HG03060 (cell line): ENCODE measurements around the gene GOLGA6L1.
"Not testable (repeated sequence)": the region's sequence is repeated elsewhere in the genome, so short reads cannot be mapped to it uniquely, and the experiment has no call there.

Experiments used
- ATAC-seq: cut with Tn5 transposase; IDR thresholded peaks from one replicate; pipeline ENCODE4 v1.9.1; 2021; ENCODE audit warnings: low read depth, moderate number of reproducible peaks; ENCODE audit not compliant: unreplicated experiment

The GOLGA6L1 gene, protein sequence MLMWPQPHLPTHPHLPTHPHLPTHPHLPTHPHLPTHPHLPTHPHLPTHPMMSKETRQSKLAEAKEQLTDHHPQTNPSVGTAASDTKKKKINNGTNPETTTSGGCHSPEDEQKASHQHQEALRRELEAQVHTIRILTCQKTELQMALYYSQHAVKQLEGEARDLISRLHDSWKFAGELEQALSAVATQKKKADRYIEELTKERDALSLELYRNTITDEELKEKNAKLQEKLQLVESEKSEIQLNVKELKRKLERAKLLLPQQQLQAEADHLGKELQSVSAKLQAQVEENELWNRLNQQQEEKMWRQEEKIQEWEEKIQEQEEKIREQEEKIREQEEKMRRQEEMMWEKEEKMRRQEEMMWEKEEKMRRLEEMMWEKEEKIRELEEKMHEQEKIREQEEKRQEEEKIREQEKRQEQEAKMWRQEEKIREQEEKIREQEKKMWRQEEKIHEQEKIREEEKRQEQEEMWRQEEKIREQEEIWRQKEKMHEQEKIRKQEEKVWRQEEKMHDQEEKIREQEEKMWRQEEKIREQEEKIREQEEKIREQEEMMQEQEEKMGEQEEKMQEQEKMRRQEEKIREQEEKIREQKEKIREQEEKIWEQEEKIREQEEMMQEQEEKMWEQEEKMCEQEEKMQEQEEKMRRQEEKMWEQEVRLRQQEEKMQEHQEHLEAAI

DNA sequence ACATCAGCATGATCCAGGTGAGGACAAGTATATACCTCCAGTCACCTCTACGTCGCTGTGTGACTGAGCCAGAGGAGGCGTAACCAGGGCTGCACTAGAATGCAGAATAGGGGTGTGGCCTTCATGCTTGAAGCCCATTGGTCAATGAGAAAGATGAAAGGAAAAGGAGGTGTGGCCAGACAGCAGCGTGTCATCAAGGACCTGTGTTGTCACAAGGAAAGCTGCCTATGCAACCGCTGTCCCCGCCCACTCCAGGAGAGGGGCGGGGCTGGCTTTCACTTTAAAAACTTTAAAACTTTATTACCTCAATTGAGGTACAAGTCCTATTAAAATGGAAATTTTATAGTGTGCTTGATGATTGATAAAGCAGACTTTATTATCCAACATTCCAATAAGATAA is at the start of gene GOLGA6L1:
GOLGA6L1 (minus strand) TSS at position 101 of the 400 bp plus-strand sequence; CDS start at position 10, 91 bp downstream.
- not testable (repeated sequence) for ATAC-seq

- not testable (repeated sequence) for ATAC-seq
These were observed 44.6 kb upstream of the GOLGA6L1 start for GRCh38 chr15:23181201-23181600.

- not testable (repeated sequence) for ATAC-seq
These were observed 43.9 kb upstream of the GOLGA6L1 start for GRCh38 chr15:23180547-23180927.

- ATAC-seq: not testable (repeated sequence)
These were observed 43.3 kb upstream of the GOLGA6L1 start for GRCh38 chr15:23179768-23180546.

GRCh38 chr15:23176683-23177082 is 40.1 kb upstream of the GOLGA6L1 start:
- ATAC-seq: not testable (repeated sequence)

- ATAC-seq: not testable (repeated sequence)
These were observed 39.0 kb upstream of the GOLGA6L1 start for GRCh38 chr15:23175606-23176005.

DNA sequence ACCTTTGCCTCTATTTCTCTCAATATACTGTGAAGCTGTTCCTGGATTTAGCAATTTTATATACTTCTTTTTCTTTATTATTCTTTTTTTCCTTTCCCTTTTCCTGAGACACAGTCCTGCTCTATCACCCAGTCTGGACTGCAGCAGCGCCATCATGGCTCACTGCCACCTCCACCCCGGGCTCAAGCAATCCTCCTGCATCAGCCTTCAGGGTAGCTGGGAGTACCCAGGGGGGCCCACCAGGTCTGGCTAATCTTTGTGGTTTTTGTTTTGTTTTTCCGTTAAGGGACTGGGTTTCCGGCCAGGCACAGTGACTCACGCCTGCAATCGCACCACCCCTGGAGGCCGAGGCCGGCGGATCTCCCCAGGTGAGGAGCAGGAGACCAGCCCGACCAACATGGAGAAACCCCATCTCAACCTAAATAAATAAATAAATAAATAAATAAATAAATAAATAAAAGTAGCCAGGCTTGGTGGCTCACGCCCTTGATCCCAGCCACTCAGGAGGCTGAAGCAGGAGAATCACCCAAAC is 38.1 kb upstream of the GOLGA6L1 start:
- not testable (repeated sequence) for ATAC-seq

GRCh38 chr15:23132787-23133186 is 3.8 kb downstream of the GOLGA6L1 start:
- ATAC-seq: not testable (repeated sequence)

GRCh38 chr15:23118208-23118607 is 18.4 kb downstream of the GOLGA6L1 start:
- ATAC-seq: no peak

- ATAC-seq: no peak
These were observed 40.8 kb downstream of the GOLGA6L1 start for GRCh38 chr15:23095796-23096195.

GRCh38 chr15:23083115-23083514 is 53.5 kb downstream of the GOLGA6L1 start:
- ATAC-seq: no peak

DNA sequence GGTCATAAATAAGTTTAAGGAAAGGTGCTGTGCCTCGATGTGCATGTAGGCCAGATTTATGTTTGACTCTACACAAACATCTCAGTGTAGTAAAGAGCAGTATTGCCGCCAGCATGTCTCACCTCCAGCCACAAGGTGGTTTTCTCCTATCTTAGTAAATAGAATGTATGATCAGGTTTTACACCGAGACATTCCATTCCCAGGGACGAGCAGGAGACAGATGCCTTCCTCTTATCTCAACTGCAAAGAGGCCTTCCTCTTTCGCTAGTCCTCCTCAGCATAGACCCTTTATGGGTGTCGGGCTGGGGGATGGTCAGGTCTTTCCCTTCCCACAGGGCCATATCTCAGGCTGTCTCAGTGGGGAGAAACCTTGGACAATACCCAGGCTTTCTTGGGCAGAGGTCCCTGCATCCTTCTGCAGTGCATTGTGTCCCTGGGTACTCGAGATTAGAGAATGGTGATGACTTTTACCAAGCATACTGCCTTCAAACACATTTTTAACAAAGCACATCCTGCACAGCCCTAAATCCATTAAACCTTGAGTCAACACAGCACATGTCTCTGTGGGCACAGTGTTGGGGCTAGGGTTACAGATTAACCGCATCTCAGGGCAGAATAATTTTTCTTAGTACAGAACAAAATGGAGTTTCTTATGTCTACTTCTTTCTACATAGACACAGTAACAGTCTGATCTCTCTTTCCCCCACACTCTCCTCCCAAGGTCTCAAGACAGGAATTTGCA is 54.5 kb downstream of the GOLGA6L1 start:
- ATAC-seq: not testable (repeated sequence)

- ATAC-seq: no peak
These were observed 55.4 kb downstream of the GOLGA6L1 start for GRCh38 chr15:23081271-23081670.

- ATAC-seq: no peak
These were observed 56.9 kb downstream of the GOLGA6L1 start for GRCh38 chr15:23079766-23080165.
